Central memory CD8-positive, alpha-beta T cell (primary cell): ENCODE measurements around the gene ADCY5.

Experiments used
- ATAC-seq: fragments of 150-1000 bp; cut with Tn5 transposase; replicated peaks from 2 replicates; pipeline ENCODE4 v1.10.0; 2022; ENCODE audit warnings: mild to moderate bottlenecking, moderate FRiP score, moderate number of reproducible peaks; ENCODE audit not compliant: poor library complexity, severe bottlenecking; ENCODE audit errors: extremely low read depth
- DNase-seq, 2 donors: peaks; one replicate each; pipeline ENCODE4 v3.0.0; 2021; ENCODE audit warnings: low spot score in 2 of 2
- H3K27ac Mint-ChIP-seq: one replicate; pipeline ENCODE4 v1.8.0; 2022; ENCODE audit warnings: low read depth, mild to moderate bottlenecking, moderate library complexity, mixed read lengths
- H3K27me3 Mint-ChIP-seq: one replicate; pipeline ENCODE4 v1.8.0; 2022; ENCODE audit warnings: mixed read lengths
- H3K36me3 Mint-ChIP-seq: one replicate; pipeline ENCODE4 v1.8.0; 2022; ENCODE audit warnings: mild to moderate bottlenecking, moderate library complexity, mixed read lengths; ENCODE audit not compliant: insufficient read depth
- H3K4me1 Mint-ChIP-seq: one replicate; pipeline ENCODE4 v1.8.0; 2022; ENCODE audit warnings: mixed read lengths
- H3K4me3 Mint-ChIP-seq: one replicate; pipeline ENCODE4 v1.8.0; 2022; ENCODE audit warnings: mild to moderate bottlenecking, moderate library complexity, mixed read lengths
- H3K9me3 Mint-ChIP-seq: one replicate; pipeline ENCODE4 v1.8.0; 2022; ENCODE audit warnings: mixed read lengths

ADCY5 gene

GRCh38 chr3:123406598-123406997, 42.3 kb downstream of the ADCY5 start:
- H3K27me3 Mint-ChIP-seq, result peaks cover 21% of the 10 kb centered on the region
- H3K27ac Mint-ChIP-seq, result no peak overlapping the region
- H3K4me3 Mint-ChIP-seq, result no peak overlapping the region
- H3K4me1 Mint-ChIP-seq, result no peaks in the 10 kb centered on the region
- no peaks in the 10 kb centered on the region for H3K9me3 Mint-ChIP-seq
- ATAC-seq, result no peak
- H3K36me3 Mint-ChIP-seq, result no peaks in the 10 kb centered on the region
- DNase-seq, result no peak

GRCh38 chr3:123405936-123406510, 42.9 kb downstream of the ADCY5 start:
- Mint-ChIP-seq H3K9me3 (no peaks in the 10 kb centered on the region), H3K36me3 (no peaks in the 10 kb centered on the region), H3K4me1 (no peaks in the 10 kb centered on the region), H3K27ac (no peak overlapping the region), H3K27me3 (peaks cover 22% of the 10 kb centered on the region), H3K4me3 (no peak overlapping the region)
- no peak for DNase-seq
- no peak for ATAC-seq

- peaks cover 21% of the 10 kb centered on the region for H3K27me3 Mint-ChIP-seq
- DNase-seq, result no peak
- H3K27ac Mint-ChIP-seq, result no peak overlapping the region
- H3K36me3 Mint-ChIP-seq, result no peaks in the 10 kb centered on the region
- no peak overlapping the region for H3K4me3 Mint-ChIP-seq
- no peak for ATAC-seq
- no peaks in the 10 kb centered on the region for H3K4me1 Mint-ChIP-seq
- H3K9me3 Mint-ChIP-seq, result no peaks in the 10 kb centered on the region
These were observed 43.9 kb downstream of the ADCY5 start for GRCh38 chr3:123405021-123405420.

- Mint-ChIP-seq H3K27me3 (peaks cover 27% of the 10 kb centered on the region), H3K4me3 (no peak overlapping the region), H3K27ac (peak overlapping the region; percentile 45), H3K36me3 (no peaks in the 10 kb centered on the region), H3K4me1 (no peaks in the 10 kb centered on the region), H3K9me3 (no peaks in the 10 kb centered on the region)
- ATAC-seq (no peak), DNase-seq (no peak)
These were observed 44.5 kb downstream of the ADCY5 start for GRCh38 chr3:123404391-123404790.

- H3K27ac Mint-ChIP-seq, result no peak overlapping the region
- ATAC-seq (no peak), DNase-seq (no peak)
- no peaks in the 10 kb centered on the region for H3K9me3 Mint-ChIP-seq
- H3K36me3 Mint-ChIP-seq, result no peaks in the 10 kb centered on the region
- H3K4me1 Mint-ChIP-seq, result no peaks in the 10 kb centered on the region
- no peak overlapping the region for H3K4me3 Mint-ChIP-seq
- H3K27me3 Mint-ChIP-seq, result peaks cover 50% of the 10 kb centered on the region
These were observed 46.9 kb downstream of the ADCY5 start for GRCh38 chr3:123401836-123402530.

GRCh38 chr3:123400169-123400568, 48.7 kb downstream of the ADCY5 start:
- H3K4me1 Mint-ChIP-seq, result peaks cover 6% of the 10 kb centered on the region
- no peak overlapping the region for H3K4me3 Mint-ChIP-seq
- H3K27ac Mint-ChIP-seq, result no peak overlapping the region
- peaks cover 67% of the 10 kb centered on the region for H3K27me3 Mint-ChIP-seq
- no peaks in the 10 kb centered on the region for H3K9me3 Mint-ChIP-seq
- H3K36me3 Mint-ChIP-seq, result peaks cover 2% of the 10 kb centered on the region
- ATAC-seq, result no peak
- no peak for DNase-seq

- peaks cover 72% of the 10 kb centered on the region for H3K27me3 Mint-ChIP-seq
- ATAC-seq, result no peak
- peaks cover 2% of the 10 kb centered on the region for H3K36me3 Mint-ChIP-seq
- peaks cover 6% of the 10 kb centered on the region for H3K4me1 Mint-ChIP-seq
- no peaks in the 10 kb centered on the region for H3K9me3 Mint-ChIP-seq
- H3K27ac Mint-ChIP-seq, result no peak overlapping the region
- DNase-seq, result no peak
- H3K4me3 Mint-ChIP-seq, result no peak overlapping the region
These were observed 49.2 kb downstream of the ADCY5 start for GRCh38 chr3:123399653-123400052.

GRCh38 chr3:123397921-123398785, 50.7 kb downstream of the ADCY5 start:
- Mint-ChIP-seq H3K27ac (no peak overlapping the region), H3K9me3 (no peaks in the 10 kb centered on the region), H3K36me3 (peaks cover 2% of the 10 kb centered on the region), H3K4me3 (no peak overlapping the region), H3K27me3 (peaks cover 75% of the 10 kb centered on the region), H3K4me1 (peaks cover 6% of the 10 kb centered on the region)
- no peak for ATAC-seq
- no peak for DNase-seq

- DNase-seq (no peak), ATAC-seq (no peak)
- peaks cover 6% of the 10 kb centered on the region for H3K4me1 Mint-ChIP-seq
- H3K4me3 Mint-ChIP-seq, result no peak overlapping the region
- H3K9me3 Mint-ChIP-seq, result no peaks in the 10 kb centered on the region
- peaks cover 73% of the 10 kb centered on the region for H3K27me3 Mint-ChIP-seq
- H3K36me3 Mint-ChIP-seq, result peaks cover 2% of the 10 kb centered on the region
- no peak overlapping the region for H3K27ac Mint-ChIP-seq
These were observed 51.8 kb downstream of the ADCY5 start for GRCh38 chr3:123397050-123397590.

GRCh38 chr3:123396171-123397049, 52.5 kb downstream of the ADCY5 start:
- Mint-ChIP-seq H3K4me1 (peaks cover 6% of the 10 kb centered on the region), H3K27ac (no peak overlapping the region), H3K27me3 (peaks cover 66% of the 10 kb centered on the region), H3K36me3 (peaks cover 2% of the 10 kb centered on the region), H3K4me3 (no peak overlapping the region), H3K9me3 (no peaks in the 10 kb centered on the region)
- DNase-seq (no peak), ATAC-seq (no peak)

GRCh38 chr3:123395235-123395634, 53.7 kb downstream of the ADCY5 start:
- Mint-ChIP-seq H3K27ac (no peak overlapping the region), H3K4me1 (peaks cover 6% of the 10 kb centered on the region), H3K36me3 (peaks cover 2% of the 10 kb centered on the region), H3K4me3 (no peak overlapping the region), H3K9me3 (no peaks in the 10 kb centered on the region), H3K27me3 (peaks cover 56% of the 10 kb centered on the region)
- DNase-seq (no peak), ATAC-seq (no peak)
